GM12891 (cell line): Measurements from ENCODE around the gene WIPF1.

ENCODE experiments used
- PAX5 ChIP-seq: IDR thresholded peaks from 2 replicates; pipeline ENCODE4 v1.6.1; 2011; ENCODE audit warnings: low read length, moderate library complexity, mild to moderate bottlenecking; ENCODE audit not compliant: insufficient read depth, severe bottlenecking
- POLR2A ChIP-seq: IDR thresholded peaks from 2 replicates; pipeline ENCODE4 v1.6.1; 2011; ENCODE audit warnings: low read depth, low read length, control low read depth
- POLR2AphosphoS5 ChIP-seq: IDR thresholded peaks from 2 replicates; pipeline ENCODE4 v1.6.1; 2011; ENCODE audit warnings: low read depth, low read length, control low read depth
- POU2F2 ChIP-seq: IDR thresholded peaks from 2 replicates; pipeline ENCODE4 v1.6.1; 2011; ENCODE audit warnings: low read depth, mild to moderate bottlenecking, control low read depth, low read length, moderate library complexity
- SPI1 ChIP-seq: IDR thresholded peaks from 2 replicates; pipeline ENCODE4 v1.6.1; 2011; ENCODE audit warnings: low read depth, low read length, control low read depth
- TAF1 ChIP-seq: IDR thresholded peaks from 2 replicates; pipeline ENCODE4 v1.6.1; 2011; ENCODE audit warnings: low read depth, low read length, control low read depth

- TF ChIP-seq POLR2A (no peak), TAF1 (no peak), POLR2AphosphoS5 (no peak), POU2F2 (no peak), SPI1 (0 out of 2 replicates have a peak, but pooled peaks have one; percentile 3), PAX5 (no peak)
Observed at GRCh38 chr2:174590928-174591648, 6.5 kb downstream of the WIPF1 start.
